Prostate gland (tissue), 2 donors: Measurements from ENCODE around the gene IL6R. TPM values are rescaled to one million over a fixed set of nuclear protein-coding genes. Genes with fewer than 3 reads are reported as not detected.
A peak's percentile ranks its signal among the peaks of the same experiment; 100 is the strongest.

Experiments
- DNase-seq: peaks from one replicate; pipeline ENCODE4 v3.0.0-alpha.2; 2019; ENCODE audit warnings: low spot score
- H3K27ac ChIP-seq, 2 donors: fragments of 200-600 bp; sonication (generic); 2 replicates each; pipeline ENCODE4 v1.5.1; 2017 to 2019
- H3K27me3 ChIP-seq: fragments of 200-600 bp; sonication (generic); replicated peaks from 2 replicates; pipeline ENCODE4 v1.5.1; 2019; ENCODE audit not compliant: insufficient read depth
- H3K36me3 ChIP-seq, 2 donors: fragments of 200-600 bp; sonication (generic); 1 replicate in 1 of 2; 2 replicates in 1 of 2; pipeline versions ENCODE4 v1.5.1 to v1.8.1; 2017 to 2019
- H3K4me1 ChIP-seq: fragments of 200-600 bp; sonication (generic); replicated peaks from 2 replicates; pipeline ENCODE4 v1.5.1; 2019
- H3K4me3 ChIP-seq, 2 donors: fragments of 200-600 bp; sonication (generic); 2 replicates each; pipeline ENCODE4 v1.5.1; 2017 to 2019
- H3K9me3 ChIP-seq: fragments of 200-600 bp; sonication (generic); 2 replicates; pipeline ENCODE4 v1.5.1; 2017
- CTCF ChIP-seq, 4 experiments: fragments of 200-600 bp in 2 of 4; fragments of 450-650 bp in 2 of 4; sonication (generic) in 2 of 4; IDR thresholded peaks; 1 replicate in 3 of 4; 2 replicates in 1 of 4; pipeline ENCODE4 v1.5.1; 2016 to 2019; ENCODE audit warnings: antibody characterized with exemption in 4 of 4, mild to moderate bottlenecking in 2 of 4, moderate library complexity in 2 of 4
- POLR2A ChIP-seq: fragments of 450-650 bp; IDR thresholded peaks from one replicate; pipeline ENCODE4 v1.6.1; 2016; ENCODE audit warnings: antibody characterized with exemption, mild to moderate bottlenecking
- POLR2AphosphoS5 ChIP-seq: sonication (generic); formaldehyde crosslinking; IDR thresholded peaks from one replicate; pipeline ENCODE4 v1.6.1; 2017; ENCODE audit warnings: antibody characterized with exemption
- WGBS: methylation state at CpG from one replicate; pipeline ENCODE4 v1.1.5; 2018; 5-methylcytosine and 5-hydroxymethylcytosine counted together
- intact Hi-C: fragments of 100-400 bp; cut with DNase I; formaldehyde crosslinking; loops from one replicate; pipeline ENCODE4 v1.14.2; 2022
- total RNA-seq, 2 donors: library from RNA; depleted of rRNA; stranded (reverse); fragments of >200 nt; gene quantifications; one replicate each; pipeline ENCODE4 v1.1.0, GENCODE V29; 2016

Gene IL6R
- total RNA-seq, 2 donors from 2014 or later = 70.1 to 80.7 TPM

GRCh38 chr1:154427173-154428139 is 22.3 kb downstream of the IL6R start:
- Histone ChIP-seq H3K4me3 (no peak overlapping the region), H3K27me3 (no peaks in the 10 kb centered on the region), H3K36me3 (no peaks in the 10 kb centered on the region), H3K4me1 (peaks cover 37% of the 10 kb centered on the region), H3K9me3 (no peaks in the 10 kb centered on the region), H3K27ac (peak overlapping the region; percentile 82 to 85)
- WGBS = 33% methylated on average over 8 of the region's 8 CpGs
- peak; percentile 71 for DNase-seq
- TF ChIP-seq CTCF (IDR thresholded peaks at IDR 0.05) = no peak
- TF ChIP-seq POLR2AphosphoS5 = peak; percentile 88
- intact Hi-C loops = no loop called here

GRCh38 chr1:154429118-154429517 is 24.0 kb downstream of the IL6R start:
- H3K27ac ChIP-seq = peak overlapping the region; percentile 82 to 85
- H3K9me3 ChIP-seq = no peaks in the 10 kb centered on the region
- TF ChIP-seq POLR2AphosphoS5 (no peak), POLR2A (no peak), CTCF (IDR thresholded peaks at IDR 0.05) (no peak)
- 66% methylated on average over 15 of the region's 15 CpGs for WGBS
- no peaks in the 10 kb centered on the region for H3K36me3 ChIP-seq
- no peaks in the 10 kb centered on the region for H3K27me3 ChIP-seq
- peaks cover 27% of the 10 kb centered on the region for H3K4me1 ChIP-seq
- intact Hi-C loops = no loop called here
- no peak overlapping the region for H3K4me3 ChIP-seq
- no peak for DNase-seq

DNA sequence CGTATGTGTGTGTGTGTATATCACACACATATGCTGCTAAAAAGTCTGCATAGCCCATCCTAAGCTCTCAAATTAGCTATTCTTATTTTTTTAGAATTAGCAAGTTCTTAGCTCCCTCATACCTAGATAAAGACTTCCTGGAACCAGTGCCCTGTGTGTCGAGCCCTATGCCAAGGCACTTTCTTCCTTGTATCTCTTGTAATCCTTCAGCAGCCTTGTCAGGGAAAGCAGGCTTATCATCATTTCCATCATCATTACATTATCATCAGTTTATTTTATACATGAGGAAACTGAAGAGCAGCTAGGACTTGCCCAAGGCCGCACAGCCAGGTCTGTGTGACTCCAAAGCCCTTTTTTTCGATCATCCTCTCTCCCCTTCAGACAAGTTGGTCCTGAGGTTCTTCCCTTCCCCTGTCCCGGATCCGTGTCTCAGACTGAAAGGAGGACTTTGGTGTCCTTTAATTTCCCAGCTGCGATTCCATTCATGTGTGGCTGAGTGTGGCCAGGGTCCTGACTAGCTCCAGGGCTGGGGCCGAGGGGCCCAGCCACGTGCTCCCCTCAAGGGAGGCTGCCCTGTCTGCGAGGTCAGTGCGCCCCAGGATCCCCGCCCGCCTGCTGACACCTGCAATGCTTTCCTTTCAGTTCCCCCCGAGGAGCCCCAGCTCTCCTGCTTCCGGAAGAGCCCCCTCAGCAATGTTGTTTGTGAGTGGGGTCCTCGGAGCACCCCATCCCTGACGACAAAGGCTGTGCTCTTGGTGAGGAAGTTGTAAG is 24.9 kb downstream of the IL6R start:
- intact Hi-C loops = no loop called here
- WGBS = 78% methylated on average over 17 of the region's 17 CpGs
- H3K36me3 ChIP-seq = peaks cover 0 to 1% of the 10 kb centered on the region in 2 donors
- H3K9me3 ChIP-seq = no peaks in the 10 kb centered on the region
- H3K4me3 ChIP-seq = no peak overlapping the region
- no peak for DNase-seq
- peak overlapping the region; percentile 82 to 85 for H3K27ac ChIP-seq
- no peaks in the 10 kb centered on the region for H3K27me3 ChIP-seq
- TF ChIP-seq CTCF (IDR thresholded peaks at IDR 0.05) (no peak), POLR2AphosphoS5 (peak; percentile 73), POLR2A (no peak)
- peaks cover 26% of the 10 kb centered on the region for H3K4me1 ChIP-seq

- H3K36me3 ChIP-seq = peaks cover 0 to 4% of the 10 kb centered on the region in 2 donors
- H3K27ac ChIP-seq = no peak overlapping the region
- peaks cover 26% of the 10 kb centered on the region for H3K4me1 ChIP-seq
- no peak overlapping the region for H3K4me3 ChIP-seq
- no peaks in the 10 kb centered on the region for H3K9me3 ChIP-seq
- DNase-seq = no peak
- TF ChIP-seq POLR2A = no peak
- no peak for TF ChIP-seq POLR2AphosphoS5
- TF ChIP-seq CTCF (IDR thresholded peaks at IDR 0.05) = no peak
- H3K27me3 ChIP-seq = no peaks in the 10 kb centered on the region
- intact Hi-C loops = no loop called here
- 66% methylated on average over 11 of the region's 11 CpGs for WGBS
Observed at GRCh38 chr1:154430903-154431302, 25.8 kb downstream of the IL6R start.
